GM12872 (cell line): ENCODE results near the gene SAPCD1.

Source experiments
- TF ChIP-seq, protein P1 (sequence below): IDR thresholded peaks from 3 replicates; pipeline ENCODE4 v1.5.1; 2011; ENCODE audit warnings: low read depth, mild to moderate bottlenecking, low read length, moderate library complexity; ENCODE audit not compliant: insufficient read depth

The SAPCD1 gene

DNA sequence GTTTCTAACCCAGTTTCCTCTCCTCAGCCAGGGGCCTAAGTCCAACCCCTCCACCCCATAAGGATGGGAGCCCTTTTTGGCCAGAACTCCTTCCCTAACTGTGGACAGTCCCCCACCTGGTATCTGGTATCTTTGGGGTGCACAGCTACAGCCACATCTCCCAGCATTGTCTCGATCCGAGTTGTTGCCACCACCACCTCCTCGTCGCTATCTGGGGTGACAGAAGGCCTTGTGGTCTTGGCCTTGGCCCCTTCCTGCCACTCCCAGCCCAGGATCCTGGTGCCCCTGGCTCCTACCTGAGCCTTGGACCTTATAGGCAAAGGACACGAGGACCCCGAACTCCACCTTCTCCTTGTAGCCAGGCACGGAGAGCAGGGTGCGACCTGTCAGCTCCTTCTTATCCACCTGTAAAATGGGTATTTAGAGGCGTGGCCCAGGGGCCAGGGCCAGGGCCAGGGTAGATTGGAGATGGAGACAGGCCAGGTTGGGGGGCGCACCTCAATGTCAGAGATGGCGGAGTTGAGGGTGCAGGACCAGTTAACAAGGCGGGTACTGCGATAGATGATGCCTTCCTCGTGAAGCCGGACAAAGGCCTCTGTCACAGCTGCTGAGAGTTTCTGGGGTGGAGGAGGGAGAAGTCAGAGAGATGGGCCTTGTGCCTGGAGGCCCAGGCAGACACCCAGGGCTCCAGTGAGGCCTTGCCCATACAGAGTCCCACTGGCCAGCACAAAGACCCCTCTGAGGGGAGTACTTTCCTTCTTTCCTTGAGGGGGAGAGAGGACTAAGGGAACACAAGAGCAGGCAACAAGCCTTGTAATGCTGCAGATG, 21.9 kb downstream of the SAPCD1 start:
- TF ChIP-seq, protein P1, sequence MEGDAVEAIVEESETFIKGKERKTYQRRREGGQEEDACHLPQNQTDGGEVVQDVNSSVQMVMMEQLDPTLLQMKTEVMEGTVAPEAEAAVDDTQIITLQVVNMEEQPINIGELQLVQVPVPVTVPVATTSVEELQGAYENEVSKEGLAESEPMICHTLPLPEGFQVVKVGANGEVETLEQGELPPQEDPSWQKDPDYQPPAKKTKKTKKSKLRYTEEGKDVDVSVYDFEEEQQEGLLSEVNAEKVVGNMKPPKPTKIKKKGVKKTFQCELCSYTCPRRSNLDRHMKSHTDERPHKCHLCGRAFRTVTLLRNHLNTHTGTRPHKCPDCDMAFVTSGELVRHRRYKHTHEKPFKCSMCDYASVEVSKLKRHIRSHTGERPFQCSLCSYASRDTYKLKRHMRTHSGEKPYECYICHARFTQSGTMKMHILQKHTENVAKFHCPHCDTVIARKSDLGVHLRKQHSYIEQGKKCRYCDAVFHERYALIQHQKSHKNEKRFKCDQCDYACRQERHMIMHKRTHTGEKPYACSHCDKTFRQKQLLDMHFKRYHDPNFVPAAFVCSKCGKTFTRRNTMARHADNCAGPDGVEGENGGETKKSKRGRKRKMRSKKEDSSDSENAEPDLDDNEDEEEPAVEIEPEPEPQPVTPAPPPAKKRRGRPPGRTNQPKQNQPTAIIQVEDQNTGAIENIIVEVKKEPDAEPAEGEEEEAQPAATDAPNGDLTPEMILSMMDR: no peak

DNA sequence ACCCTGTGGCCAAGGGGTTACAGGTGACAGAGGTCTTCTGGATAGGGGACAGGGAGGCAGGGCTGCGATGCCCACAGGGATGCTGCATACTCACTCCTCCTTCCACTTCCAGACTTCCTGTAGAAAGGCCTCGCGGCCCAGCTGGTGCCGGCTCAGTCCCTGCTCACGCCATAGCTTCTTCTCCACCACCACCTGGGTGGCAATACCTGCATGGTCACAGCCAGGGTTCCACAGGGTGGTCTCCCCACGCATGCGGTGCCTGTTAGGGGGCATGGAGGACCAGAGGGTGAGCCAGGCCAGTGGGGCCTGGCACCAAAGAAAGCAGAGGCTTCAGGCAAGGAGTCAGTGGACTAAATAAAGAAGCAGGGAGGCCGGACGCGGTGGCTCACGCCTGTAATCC, 23.0 kb downstream of the SAPCD1 start:
- TF ChIP-seq, protein P1: no peak

DNA sequence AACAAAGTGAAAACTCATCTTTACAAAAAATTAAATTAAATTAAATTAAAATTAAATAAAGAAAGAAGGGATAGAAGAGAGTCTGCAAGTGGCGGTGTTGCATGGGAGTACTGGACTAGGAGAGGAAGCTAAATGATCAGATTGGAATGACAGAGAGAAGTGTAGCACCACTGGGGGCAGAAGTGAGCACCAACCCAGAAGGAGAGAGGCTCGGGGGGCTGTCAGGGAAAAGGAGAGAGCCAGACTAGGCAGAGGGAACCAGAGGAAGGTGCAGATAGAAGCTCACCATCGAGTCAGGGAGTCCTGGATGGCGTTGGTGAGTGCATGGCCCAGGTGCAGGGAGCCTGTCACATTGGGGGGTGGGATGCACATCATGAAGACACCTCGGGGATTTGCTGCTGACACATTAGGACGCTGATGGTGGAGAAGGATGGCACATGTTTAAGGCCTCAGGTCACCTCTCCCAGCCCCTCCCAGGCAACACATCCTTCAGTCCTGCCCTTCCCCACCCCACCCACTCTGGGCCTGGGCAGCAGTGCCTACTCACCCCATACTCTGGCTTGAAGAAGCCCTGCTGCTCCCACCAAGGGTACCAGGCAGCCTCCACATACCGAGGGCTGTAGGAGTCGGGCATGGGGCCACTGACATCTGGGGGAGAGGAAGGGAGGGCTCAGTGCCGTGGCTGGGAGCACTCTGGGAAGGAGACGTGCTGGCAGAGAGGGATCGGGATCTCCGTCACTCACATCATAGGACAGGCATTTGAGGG, 29.1 kb downstream of the SAPCD1 start:
- TF ChIP-seq, protein P1: peak; percentile 79

DNA sequence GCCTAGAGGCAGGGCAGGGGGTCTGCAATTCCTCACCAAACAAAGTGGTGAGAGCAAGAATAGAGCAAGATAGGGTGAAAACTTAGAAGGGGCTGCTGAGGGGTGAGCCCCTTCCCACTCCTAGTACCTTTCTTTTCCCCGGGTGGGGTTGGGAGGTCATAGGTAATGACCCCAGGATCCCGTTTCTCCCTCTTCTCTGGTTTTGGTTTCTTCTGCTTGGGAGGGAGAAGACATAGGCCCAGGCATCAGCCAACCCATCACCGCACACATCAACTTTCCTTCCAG, 29.6 kb downstream of the SAPCD1 start:
- TF ChIP-seq, protein P1: no peak

DNA sequence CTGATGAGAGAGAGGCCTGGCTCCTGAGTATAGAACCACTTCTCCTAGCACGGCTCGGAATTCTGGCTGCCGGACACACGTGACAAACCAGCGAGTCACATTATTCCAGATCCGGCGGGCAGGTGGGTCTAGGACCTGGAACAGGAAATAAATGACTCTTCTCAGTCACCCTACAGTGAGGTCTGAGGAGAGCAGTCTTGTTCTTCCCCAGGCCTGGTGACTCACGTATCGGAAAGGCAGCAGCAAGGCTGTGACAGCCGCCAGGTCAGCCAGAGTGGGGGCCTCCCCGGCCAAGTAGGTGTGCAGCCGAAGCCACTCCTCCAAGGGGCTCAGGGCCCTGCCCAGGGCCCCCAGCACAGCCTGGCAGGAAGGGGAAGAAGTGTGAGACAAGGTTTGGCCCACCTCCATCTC, 30.3 kb downstream of the SAPCD1 start:
- TF ChIP-seq, protein P1: no peak

DNA sequence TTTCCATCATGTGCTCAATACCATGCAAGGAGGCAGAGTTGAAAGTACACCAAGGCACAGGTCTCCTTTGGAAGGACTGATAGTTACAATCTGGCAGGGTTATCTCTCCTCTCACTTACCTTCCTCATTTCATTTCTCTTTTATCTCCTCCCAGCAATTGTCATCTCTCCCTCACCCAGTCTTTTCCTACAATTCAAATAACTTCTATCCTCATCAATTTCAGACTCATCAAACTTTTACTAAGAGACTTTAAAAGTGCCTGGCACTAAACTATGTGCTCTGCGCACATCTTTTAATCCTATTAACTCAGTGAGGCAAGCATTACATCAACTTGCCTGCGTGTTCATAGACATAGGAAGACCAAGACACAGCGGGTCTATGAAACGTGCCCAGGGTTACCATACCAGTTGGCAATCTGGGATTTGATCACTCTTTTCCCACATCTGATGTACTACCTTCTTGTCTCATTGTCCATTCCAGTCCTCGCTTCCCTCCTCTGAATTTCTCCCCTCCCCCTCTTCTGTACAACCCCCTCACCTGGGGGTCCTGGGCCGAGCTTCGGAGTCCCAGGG, 31.9 kb downstream of the SAPCD1 start:
- TF ChIP-seq, protein P1: no peak

DNA sequence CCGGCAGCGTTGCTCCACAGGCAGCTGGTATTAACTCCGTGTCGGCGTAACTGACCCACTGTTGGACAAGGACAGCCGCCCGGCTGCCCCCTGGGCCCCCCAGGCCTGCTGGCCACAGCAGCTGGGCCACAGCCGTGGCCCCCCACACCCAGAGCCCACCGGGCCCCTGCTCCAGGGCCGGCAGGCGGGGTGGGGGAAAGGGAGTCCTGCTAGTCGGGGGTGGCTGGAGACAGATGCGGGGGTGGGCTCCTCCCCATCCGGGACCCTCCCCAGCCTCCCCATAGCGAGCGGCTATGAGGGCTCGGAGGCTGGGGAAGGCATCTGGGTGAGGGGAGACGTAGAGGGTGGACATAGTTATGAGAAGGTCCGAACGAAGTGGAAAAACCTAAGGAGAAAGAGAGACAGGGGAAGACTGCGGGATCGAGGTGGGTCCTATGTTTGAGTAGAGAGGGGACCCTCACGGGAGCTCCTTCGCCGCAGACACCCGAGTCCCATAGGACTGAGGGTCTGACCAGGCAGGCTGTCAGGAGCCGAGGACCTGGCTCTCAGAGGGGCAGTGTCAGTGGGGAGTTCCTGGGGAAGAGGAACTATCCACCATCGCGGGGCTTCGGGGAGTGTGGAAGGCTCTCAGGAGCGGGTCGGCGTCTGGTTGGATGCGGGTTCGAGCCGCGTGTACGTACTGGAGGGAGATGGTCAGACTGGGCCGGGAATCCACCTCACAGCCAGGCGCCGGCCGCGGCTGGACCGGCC, 32.6 kb downstream of the SAPCD1 start:
- TF ChIP-seq, protein P1: no peak
